SK-N-SH (cell line): Measurements from ENCODE around the gene TNIP3. TPM values are rescaled to one million over a fixed set of nuclear protein-coding genes. Genes with fewer than 3 reads are reported as not detected.

ENCODE experiments used
- CTCF ChIA-PET: fragments of 300-600, 350-600 bp; formaldehyde crosslinking; extraction: SDS; loops from one replicate; lab custom pipeline; 2021; lab: Yijun Ruan, JAX
- POLR2A ChIA-PET: fragments of 350-600 bp; sonication (Branson Sonifier 250); formaldehyde crosslinking; extraction: SDS; loops from one replicate; lab custom pipeline; 2020; ENCODE audit warnings: antibody characterized with exemption, inconsistent platforms; lab: Yijun Ruan, JAX
- DNase-seq: peaks from one replicate; pipeline ENCODE4 v3.0.0; 2012
- H2AFZ ChIP-seq: fragments of 200-600 bp; sonication (generic); 2 replicates; pipeline ENCODE4 v1.8.1; 2016; ENCODE audit warnings: antibody characterized with exemption, mild to moderate bottlenecking, low read depth
- H3F3A ChIP-seq: fragments of 200-600 bp; sonication (generic); replicated peaks from 2 replicates; pipeline ENCODE3; 2016; ENCODE audit warnings: antibody characterized with exemption, mild to moderate bottlenecking; ENCODE audit not compliant: insufficient read depth
- H3K27ac ChIP-seq, 2 experiments: fragments of 200-500 bp in 1 of 2; fragments of 200-600 bp in 1 of 2; sonication (Bioruptor generic) in 1 of 2; sonication (generic), shearing (Covaris generic) in 1 of 2; 2 replicates each; pipeline versions ENCODE4 v1.5.1 to v1.6.1; 2014 to 2016; ENCODE audit warnings: low read depth in 2 of 2, inconsistent platforms in 1 of 2, low read length in 1 of 2, mild to moderate bottlenecking in 1 of 2, mixed read lengths in 1 of 2
- H3K27me3 ChIP-seq: fragments of 200-600 bp; sonication (generic), shearing (Covaris generic); 2 replicates; pipeline ENCODE4 v1.6.1; 2016; ENCODE audit warnings: mixed run types; ENCODE audit not compliant: insufficient read depth
- H3K36me3 ChIP-seq, 2 experiments: fragments of 200-500 bp in 1 of 2; fragments of 200-600 bp in 1 of 2; sonication (Bioruptor generic) in 1 of 2; sonication (generic) in 1 of 2; replicated peaks in 1 of 2; 2 replicates each; pipeline versions ENCODE3 to v1.5.1; 2014 to 2016; ENCODE audit warnings: low read length in 1 of 2, mild to moderate bottlenecking in 1 of 2; ENCODE audit not compliant: insufficient read depth in 2 of 2, control insufficient read depth in 1 of 2
- H3K4me1 ChIP-seq, 2 experiments: fragments of 200-500 bp in 1 of 2; fragments of 200-600 bp in 1 of 2; sonication (Bioruptor generic) in 1 of 2; sonication (generic), shearing (Covaris generic) in 1 of 2; 2 replicates each; pipeline versions ENCODE4 v1.5.1 to v1.6.1; 2014 to 2016; ENCODE audit warnings: low read depth in 1 of 2, low read length in 1 of 2, mixed run types in 1 of 2; ENCODE audit not compliant: insufficient read depth in 2 of 2, control insufficient read depth in 1 of 2
- H3K4me2 ChIP-seq: fragments of 200-600 bp; sonication (generic), shearing (Covaris generic); 2 replicates; pipeline ENCODE4 v1.6.1; 2017; ENCODE audit warnings: mixed run types
- H3K4me3 ChIP-seq, 2 experiments: fragments of 200-500 bp in 1 of 2; fragments of 200-600 bp in 1 of 2; sonication (Bioruptor generic) in 1 of 2; sonication (generic), shearing (Covaris generic) in 1 of 2; 2 replicates each; pipeline versions ENCODE4 v1.5.1 to v1.8.1; 2014 to 2016; ENCODE audit warnings: low read depth in 2 of 2, inconsistent platforms in 1 of 2, low read length in 1 of 2, mild to moderate bottlenecking in 1 of 2, mixed read lengths in 1 of 2, moderate library complexity in 1 of 2
- H3K79me2 ChIP-seq: fragments of 200-600 bp; sonication (generic); 2 replicates; pipeline ENCODE4 v1.8.1; 2017; ENCODE audit warnings: mild to moderate bottlenecking; ENCODE audit not compliant: insufficient read depth
- H3K9ac ChIP-seq: fragments of 200-600 bp; sonication (generic); 2 replicates; pipeline ENCODE4 v1.6.1; 2017; ENCODE audit warnings: mixed run types
- H3K9me2 ChIP-seq: fragments of 200-600 bp; sonication (generic); 2 replicates; pipeline ENCODE4 v1.6.1; 2017; ENCODE audit warnings: mixed run types
- H3K9me3 ChIP-seq: fragments of 200-600 bp; sonication (generic); 2 replicates; pipeline ENCODE4 v1.6.1; 2017; ENCODE audit warnings: mixed run types, mild to moderate bottlenecking, moderate library complexity
- H4K20me1 ChIP-seq: fragments of 200-600 bp; sonication (generic); 2 replicates; pipeline ENCODE4 v1.6.1; 2017; ENCODE audit warnings: mild to moderate bottlenecking, mixed run types; ENCODE audit not compliant: insufficient read depth
- CHD2 ChIP-seq: fragments of 150-350 bp; IDR thresholded peaks from 2 replicates; pipeline ENCODE4 v1.6.1; 2018; ENCODE audit warnings: low read length; ENCODE audit not compliant: partially characterized antibody
- CTCF ChIP-seq: fragments of 200-600 bp; sonication (generic); IDR thresholded peaks from 2 replicates; pipeline ENCODE4 v1.6.1; 2017; ENCODE audit warnings: antibody characterized with exemption, mild to moderate bottlenecking, moderate library complexity
- EZH2phosphoT487 ChIP-seq: fragments of 200-600 bp; sonication (generic); IDR thresholded peaks from 2 replicates; pipeline ENCODE4 v1.6.1; 2017; ENCODE audit warnings: low read depth, mixed run types, mild to moderate bottlenecking, antibody characterized with exemption, moderate library complexity, borderline replicate concordance
- FOSL2 ChIP-seq: IDR thresholded peaks from 2 replicates; pipeline ENCODE4 v1.4.0; 2012; ENCODE audit warnings: low read depth, mild to moderate bottlenecking, moderate library complexity, borderline replicate concordance
- GATA2 ChIP-seq: sonication (generic); formaldehyde crosslinking; IDR thresholded peaks from 2 replicates; pipeline ENCODE4 v1.5.0; 2020; ENCODE audit warnings: mild to moderate bottlenecking, missing genetic modification reagents
- MAX ChIP-seq: IDR thresholded peaks from 2 replicates; pipeline ENCODE4 v1.4.0; 2012; ENCODE audit warnings: low read depth
- PBX3 ChIP-seq: IDR thresholded peaks from 2 replicates; pipeline ENCODE4; 2012
- RAD21 ChIP-seq: IDR thresholded peaks from 2 replicates; pipeline ENCODE4 v1.6.1; 2012; ENCODE audit warnings: mild to moderate bottlenecking, low read length
- RCOR1 ChIP-seq: fragments of 150-350 bp; IDR thresholded peaks from 2 replicates; pipeline ENCODE4 v1.6.1; 2017; ENCODE audit warnings: antibody characterized with exemption, low read length
- REST ChIP-seq: IDR thresholded peaks from 2 replicates; pipeline ENCODE4 v1.6.1; 2012; ENCODE audit warnings: mild to moderate bottlenecking, low read depth, low read length, moderate library complexity
- RFX5 ChIP-seq: IDR thresholded peaks from 2 replicates; pipeline ENCODE4 v1.6.1; 2012; ENCODE audit warnings: mild to moderate bottlenecking, improper control_type of control experiment, low read length
- RXRA ChIP-seq: IDR thresholded peaks from 2 replicates; pipeline ENCODE4 v1.4.0; 2012; ENCODE audit warnings: low read depth, mild to moderate bottlenecking, borderline replicate concordance
- SMC3 ChIP-seq: IDR thresholded peaks from 2 replicates; pipeline ENCODE4 v1.6.1; 2012; ENCODE audit warnings: low read depth, low read length, improper control_type of control experiment
- WGBS: methylation state at CpG from one replicate; pipeline ENCODE4 v1.1.6; 2017; ENCODE audit warnings: low lambda C conversion rate; 5-methylcytosine and 5-hydroxymethylcytosine counted together
- polyA plus RNA-seq, 3 experiments: library from polyadenylated mRNA; depleted of rRNA; stranded (reverse); fragments of >200 nt; gene quantifications; 2 replicates each; pipeline ENCODE4 v1.2.3, GENCODE V29; 2012

Gene TNIP3
- polyA plus RNA-seq, 1 of the 3 experiments (the other 2 are of a cell fraction): 0.15 TPM

GRCh38 chr4:121091941-121092340 is 72.2 kb downstream of the TNIP3 start:
- ChIA-PET CTCF (interaction anchor here (1.1 to 1.3 kb wide), 2 partner anchors 936 to 1020 kb away, joined by 3 to 4 read pairs; no protein-coding TSS in a partner anchor), POLR2A (no interaction called here)
- H3K27ac ChIP-seq: no peak overlapping the region
- no peak overlapping the region for H2AFZ ChIP-seq
- DNase-seq: no peak
- H3K27me3 ChIP-seq: no peaks in the 10 kb centered on the region
- no peak overlapping the region for H3K4me2 ChIP-seq
- TF ChIP-seq RFX5 (no peak), CTCF (no peak), EZH2phosphoT487 (no peak), FOSL2 (no peak), RCOR1 (no peak), RAD21 (no peak), REST (no peak), MAX (no peak)
- H3K79me2 ChIP-seq: no peaks in the 10 kb centered on the region
- H4K20me1 ChIP-seq: no peaks in the 10 kb centered on the region
- H3K4me3 ChIP-seq: no peak overlapping the region
- H3K36me3 ChIP-seq: no peaks in the 10 kb centered on the region
- H3K9me3 ChIP-seq: no peaks in the 10 kb centered on the region
- H3F3A ChIP-seq: no peaks in the 10 kb centered on the region
- H3K9ac ChIP-seq: no peak overlapping the region
- H3K9me2 ChIP-seq: no peaks in the 10 kb centered on the region
- no peaks in the 10 kb centered on the region for H3K4me1 ChIP-seq

GRCh38 chr4:121088867-121089266 is 75.3 kb downstream of the TNIP3 start:
- H3K4me1 ChIP-seq: no peaks in the 10 kb centered on the region
- H3K4me3 ChIP-seq: no peak overlapping the region
- no peaks in the 10 kb centered on the region for H3F3A ChIP-seq
- ChIA-PET POLR2A (no interaction called here), CTCF (interaction anchor here (2.3 kb wide), 1 partner anchor 21 kb away, joined by 8 read pairs; no protein-coding TSS in a partner anchor)
- H3K4me2 ChIP-seq: no peak overlapping the region
- WGBS: 68% methylated on average over 4 of the region's 4 CpGs
- DNase-seq: no peak
- no peak overlapping the region for H3K27ac ChIP-seq
- H3K9me2 ChIP-seq: no peaks in the 10 kb centered on the region
- no peaks in the 10 kb centered on the region for H3K27me3 ChIP-seq
- H3K36me3 ChIP-seq: no peaks in the 10 kb centered on the region
- no peak overlapping the region for H2AFZ ChIP-seq
- TF ChIP-seq SMC3 (no peak), PBX3 (no peak), GATA2 (CRISPR knock-in tag) (no peak), CHD2 (no peak), RXRA (no peak), RFX5 (no peak), RCOR1 (no peak)
- no peak overlapping the region for H3K9ac ChIP-seq
- no peaks in the 10 kb centered on the region for H4K20me1 ChIP-seq
- H3K79me2 ChIP-seq: no peaks in the 10 kb centered on the region
- H3K9me3 ChIP-seq: no peaks in the 10 kb centered on the region
